Fibroblast of skin of left biceps (primary cell): ENCODE data around the gene PXT1.
"Not testable (repeated sequence)": the region's sequence is repeated elsewhere in the genome, so short reads cannot be mapped to it uniquely, and the experiment has no call there.

Experiments used
- DNase-seq, 2 experiments: peaks; one replicate each; pipeline ENCODE4 v3.0.0-alpha.2; 2013; ENCODE audit warnings: low read depth in 2 of 2

The PXT1 gene

DNA sequence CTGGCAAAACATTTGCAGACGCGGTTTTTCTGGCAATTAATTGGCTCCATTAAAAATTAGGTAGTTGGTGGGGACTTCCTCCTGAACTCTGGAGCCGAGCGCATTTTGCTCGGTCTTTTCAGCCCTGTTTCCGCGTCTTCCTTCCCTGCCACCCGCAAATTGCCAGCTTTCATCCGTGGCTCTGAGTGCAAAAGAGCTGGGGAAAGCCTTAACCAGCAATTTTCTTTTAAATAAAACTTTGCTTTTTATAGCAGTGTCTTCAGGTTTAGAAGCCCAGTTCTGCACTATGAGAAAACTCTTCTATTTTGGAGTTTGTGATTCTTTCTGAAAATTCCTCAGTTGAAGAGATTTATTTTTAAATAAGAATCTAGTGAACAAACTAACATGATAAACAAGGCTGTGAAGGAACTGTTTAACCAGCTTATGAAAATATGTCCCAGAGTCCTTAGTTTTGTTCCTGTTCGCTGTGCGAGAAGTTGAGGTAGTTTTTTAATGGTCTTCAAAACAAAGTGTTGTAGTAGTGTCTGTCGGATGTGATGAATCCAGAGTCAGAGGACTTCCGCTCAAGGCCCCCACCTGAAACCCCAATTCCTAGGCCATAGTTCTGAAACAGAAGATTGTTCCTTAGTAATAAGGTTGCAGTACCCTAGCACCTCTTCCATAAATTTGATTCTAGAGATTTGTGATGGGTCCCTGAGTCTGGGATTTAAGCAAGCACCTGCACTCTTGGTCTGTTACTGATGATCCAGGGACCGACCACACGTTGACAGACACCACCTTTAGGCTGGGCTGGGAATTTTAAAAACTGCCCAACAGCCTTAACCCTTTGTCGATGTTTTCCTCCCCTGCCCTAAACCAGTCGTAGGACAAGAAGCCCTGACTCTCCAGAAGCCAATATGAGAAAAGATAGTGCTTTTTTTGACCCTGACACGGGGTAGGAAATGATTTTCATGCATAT, 1.1 kb upstream of the PXT1 start:
- no peak for DNase-seq

DNA sequence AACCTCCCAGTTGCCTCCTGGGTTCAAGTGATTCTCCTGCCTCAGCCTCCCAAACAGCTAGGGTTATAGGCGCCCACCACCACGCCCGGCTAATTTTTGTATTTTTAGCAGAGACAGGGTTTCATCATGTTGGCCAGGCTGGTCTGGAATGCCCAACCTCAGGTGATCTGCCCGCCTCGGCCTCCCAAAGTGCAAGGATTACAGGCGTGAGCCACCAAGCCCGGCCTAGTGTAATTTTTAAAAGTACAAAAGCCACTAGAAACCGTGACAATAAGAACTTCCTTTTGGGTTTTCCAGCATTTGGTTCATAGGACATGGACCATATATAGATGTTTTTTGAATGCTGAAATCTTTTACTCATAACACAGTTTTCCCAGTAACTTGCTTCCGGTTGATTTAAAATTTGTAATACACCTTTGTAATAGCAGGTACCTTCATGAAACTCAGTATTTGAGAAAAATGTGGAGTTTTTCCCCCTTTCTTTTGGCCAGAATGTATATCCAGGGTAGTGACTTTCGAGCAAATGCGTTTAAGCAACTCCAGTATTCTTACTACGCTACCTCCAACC, 467 bp downstream of the PXT1 start:
- DNase-seq, result no peak

DNA sequence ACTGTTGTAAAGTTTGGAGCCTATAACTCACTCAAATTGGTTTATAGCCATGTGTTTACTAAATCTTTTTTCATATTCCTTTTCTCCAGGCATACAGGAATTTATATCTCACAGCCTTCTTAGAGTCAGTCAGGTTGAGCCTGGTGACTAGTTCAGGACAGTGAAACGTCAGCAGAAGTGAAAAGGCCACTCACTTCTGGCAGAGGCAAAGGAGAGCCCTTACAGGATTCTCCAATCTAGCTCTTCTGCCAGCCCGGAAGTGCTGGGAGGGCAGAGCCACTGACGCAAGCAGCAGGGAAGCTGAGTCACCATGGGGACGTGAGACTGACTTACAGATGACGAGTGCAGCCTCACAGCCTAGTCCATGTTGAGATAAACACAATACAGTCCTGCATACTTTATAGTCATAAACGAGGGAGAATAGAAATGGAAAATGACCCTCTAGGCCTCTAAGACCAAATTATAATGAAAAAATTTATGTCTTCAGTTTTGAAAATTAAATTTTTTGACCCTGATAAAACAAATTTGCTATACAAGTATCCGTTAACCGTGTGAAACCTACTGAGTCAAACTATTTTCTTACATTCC, 1.3 kb downstream of the PXT1 start:
- DNase-seq, result peak; percentile 80 to 87

DNA sequence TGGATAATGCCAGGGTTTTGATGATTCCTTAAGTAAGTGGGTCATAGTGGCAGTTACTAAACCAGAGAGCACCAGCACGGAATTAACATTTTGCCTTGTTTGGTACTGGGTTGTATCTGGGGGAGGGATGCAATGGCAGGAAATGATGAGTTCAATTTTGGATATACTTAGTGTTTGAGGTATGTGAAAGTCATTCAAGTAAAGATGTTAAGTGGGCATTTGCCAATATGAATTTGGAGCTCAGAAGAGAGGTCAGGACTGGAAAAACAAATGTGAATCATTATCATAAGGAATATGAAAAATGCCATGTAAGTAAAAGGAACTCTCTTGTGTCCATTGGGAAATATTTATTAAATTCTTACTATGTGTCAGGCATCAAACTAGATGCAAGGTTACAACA, 6.2 kb downstream of the PXT1 start:
- DNase-seq, result no peak

DNA sequence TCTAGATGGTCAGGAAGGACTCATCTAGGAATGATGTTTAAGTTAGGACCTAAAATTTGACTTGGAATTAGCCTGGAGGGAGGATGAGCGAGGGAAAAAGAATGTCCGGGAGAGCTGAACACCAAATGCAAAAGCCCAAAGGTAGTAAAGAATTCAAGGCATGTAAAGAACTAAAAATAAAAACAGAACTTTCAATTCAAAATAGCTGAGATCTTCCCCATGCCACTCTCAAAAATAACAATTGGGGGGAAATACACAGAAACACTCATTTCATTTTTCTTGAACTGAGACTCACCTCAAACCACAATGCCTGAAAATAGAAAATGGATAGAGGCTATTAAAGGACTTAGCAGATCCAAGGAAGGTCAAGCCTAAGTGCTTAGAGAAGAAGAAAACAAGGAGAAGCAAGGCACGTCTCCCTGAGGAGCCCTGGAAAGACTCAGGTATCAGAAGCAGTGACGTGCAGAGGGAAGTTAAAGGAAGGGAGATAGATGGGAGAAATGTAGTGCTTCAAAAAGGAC, 10.4 kb downstream of the PXT1 start:
- no peak for DNase-seq

DNA sequence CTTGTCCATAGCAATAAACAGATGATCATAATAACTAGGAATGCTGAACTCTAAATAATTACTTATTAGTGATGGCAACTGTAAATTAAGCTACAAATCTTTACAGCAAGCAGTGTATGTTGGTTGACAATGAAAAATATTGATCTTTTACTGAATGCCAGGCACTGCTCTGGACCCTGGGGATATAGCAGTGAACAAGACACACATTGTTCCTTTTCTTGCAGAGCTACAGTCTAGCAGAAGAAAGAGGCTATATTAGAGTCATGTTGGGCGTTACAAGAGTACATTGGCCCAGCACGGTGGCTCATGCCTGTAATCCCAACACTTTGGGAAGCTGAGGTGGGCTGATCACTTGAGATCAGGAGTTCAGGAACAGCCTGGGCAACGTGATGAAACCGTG, 11.5 kb downstream of the PXT1 start:
- DNase-seq, result no peak

DNA sequence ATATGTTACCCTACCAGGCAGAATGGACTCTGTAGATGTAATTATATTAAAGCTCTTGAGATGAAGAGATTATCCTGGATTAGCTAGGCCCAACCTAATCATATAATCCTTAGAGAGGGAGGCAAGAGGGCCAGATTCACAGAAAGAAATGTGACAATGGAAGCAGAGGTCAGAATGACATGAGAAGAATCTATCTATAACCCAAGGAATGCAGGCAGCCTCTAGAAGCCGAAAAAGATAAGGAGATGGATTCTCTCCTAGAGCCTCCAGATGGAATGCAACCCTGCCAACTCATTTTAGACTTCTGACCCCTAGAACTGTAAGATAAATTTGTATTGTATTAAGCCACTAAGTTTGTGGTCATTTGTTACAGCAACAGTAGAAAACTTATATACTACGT, 12.3 kb downstream of the PXT1 start:
- no peak for DNase-seq

DNA sequence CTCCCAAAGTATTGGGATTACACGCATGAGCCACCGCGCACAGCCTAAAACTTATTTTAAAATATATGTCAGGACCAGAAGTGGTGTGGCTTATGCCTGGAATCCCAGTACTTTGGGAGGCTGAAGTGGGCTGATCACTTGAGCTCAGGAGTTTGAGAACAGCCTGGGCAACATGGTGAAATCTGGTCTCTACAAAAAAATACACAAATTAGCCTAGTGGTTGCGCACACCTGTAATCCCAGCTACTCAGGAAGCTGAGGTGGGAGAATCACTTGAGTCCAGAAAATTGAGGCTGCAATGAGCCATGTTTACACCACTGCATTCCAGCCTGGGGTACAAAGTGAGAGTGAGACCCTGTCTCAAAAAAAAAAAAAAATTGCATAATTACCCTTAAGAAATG, 13.7 kb downstream of the PXT1 start:
- no peak for DNase-seq

DNA sequence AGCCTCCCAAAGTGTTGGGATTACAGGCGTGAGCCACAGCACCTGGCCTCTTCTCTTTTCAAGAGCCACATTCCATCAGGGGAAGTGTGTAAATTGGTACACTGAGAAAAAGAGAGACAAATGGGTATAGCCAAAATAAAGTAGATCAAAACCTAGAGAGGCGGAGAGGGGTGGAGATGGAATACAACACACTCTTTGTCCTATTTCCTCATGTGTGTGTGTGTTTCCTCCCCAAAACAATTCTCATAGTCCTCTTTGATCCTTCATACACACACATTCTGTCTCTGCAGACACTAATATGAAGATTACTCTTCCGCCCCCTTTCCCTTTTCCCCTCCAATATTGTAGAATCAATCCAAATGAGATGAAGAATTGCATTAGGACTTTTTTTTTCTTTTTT, 16.0 kb downstream of the PXT1 start:
- no peak for DNase-seq

DNA sequence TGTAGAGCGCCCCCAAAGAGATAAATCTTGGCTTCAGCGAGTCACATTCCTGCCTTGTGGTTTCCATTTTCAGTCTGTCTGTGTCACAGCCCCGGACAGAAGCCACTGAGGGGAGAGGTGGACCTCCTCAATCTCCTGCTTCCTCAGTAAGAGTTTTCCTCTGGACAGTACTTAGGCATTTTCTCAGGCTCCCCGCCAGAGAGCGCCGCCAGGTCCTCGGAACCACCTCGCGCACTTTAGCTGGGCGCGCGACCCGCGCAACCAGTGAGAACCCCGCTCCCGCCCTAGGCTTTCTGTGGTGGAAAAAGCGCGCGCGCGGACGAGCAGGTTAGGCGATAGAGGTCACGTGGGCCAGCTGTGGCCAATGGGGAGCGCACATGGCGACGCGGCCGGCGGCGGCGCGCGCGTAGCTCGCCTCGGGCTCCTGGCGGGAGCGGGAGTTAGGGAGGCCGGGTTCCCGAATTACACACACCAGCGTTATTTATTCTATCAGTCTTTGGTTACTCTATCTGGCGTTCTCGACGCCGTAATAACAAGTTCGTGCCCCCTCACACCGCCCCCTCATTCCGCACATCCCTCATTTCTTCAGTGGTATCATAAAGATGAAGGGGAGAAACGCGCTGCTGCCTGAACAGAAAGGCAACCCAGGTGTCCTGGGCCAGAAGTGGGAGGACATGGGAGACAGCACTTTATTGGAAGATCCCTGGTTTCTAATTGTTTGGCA, 19.4 kb downstream of the PXT1 start:
- peak; percentile 94 to 96 for DNase-seq

DNA sequence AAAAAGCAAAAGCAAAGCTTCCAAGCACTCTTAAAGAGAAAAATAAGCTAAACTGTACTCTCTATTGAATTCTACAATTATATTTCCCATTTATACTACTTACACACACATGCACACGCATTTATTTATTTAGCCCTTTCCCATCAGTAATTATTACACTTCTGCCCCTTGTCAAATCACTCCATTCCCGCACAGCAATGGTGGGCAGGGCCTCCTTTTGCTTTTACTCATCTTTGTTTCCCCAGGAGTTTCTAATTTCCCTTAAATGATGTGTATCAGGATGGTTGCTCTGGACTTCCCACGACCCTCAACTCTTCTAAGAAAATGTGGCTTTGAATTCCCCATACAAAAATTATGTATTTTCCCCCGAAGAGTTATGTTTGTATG, 19.9 kb downstream of the PXT1 start:
- no peak for DNase-seq

DNA sequence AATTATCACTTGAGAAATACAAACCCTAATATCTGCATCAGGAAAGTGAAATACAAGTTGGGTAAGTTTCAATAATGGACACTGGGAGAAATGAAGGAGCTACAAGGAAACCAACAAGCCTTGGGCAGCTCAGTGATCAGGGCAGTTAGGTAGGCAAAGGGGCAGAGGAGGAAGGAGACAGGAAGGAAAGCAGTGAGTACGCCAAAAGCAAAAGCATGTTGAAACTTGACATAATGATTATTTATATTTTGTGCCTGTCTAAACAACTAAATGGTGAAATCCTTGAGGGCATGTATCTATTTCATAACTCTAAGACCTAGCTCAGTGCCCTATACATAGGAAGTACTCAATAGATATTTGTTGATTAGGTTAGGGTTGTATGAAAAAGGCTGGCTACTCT, 23.3 kb downstream of the PXT1 start:
- no peak for DNase-seq

DNA sequence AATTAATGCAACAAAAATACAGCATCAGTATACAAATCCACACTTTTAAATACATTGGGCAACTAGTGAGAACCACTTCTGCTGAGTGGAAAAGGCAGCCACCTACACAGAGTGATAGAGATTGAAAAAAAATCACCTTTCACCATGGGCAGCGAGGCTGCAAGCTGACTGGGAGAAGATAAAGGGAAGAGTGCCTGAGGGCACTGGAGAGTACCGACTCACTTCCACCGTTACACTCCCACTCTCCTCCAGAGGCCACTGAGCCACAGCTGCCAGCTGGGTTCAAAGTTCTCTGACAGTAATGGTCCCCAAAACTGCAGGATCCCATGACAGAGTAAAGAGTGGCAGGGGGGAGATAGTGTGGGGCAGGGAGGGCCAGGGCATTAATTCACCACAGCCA, 24.1 kb downstream of the PXT1 start:
- DNase-seq, result no peak

DNA sequence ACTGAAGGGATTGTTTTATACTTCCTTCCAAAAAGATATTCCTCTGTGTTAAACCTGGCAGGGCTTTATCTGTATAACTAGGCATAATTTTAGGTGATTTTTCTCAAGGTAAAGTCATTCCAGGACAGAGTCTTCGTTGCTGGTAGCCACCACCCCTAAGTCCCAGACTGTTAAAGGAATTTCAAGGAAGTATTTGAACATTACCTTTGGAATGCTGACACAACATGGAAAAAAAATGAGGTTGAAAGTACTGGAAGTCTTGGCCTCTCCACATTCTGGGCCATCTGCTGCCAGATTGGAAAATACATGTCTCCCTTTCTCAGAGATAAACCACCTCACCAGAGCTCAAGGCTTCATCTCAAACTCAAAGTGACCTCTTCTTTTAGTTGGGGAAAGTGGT, 28.2 kb downstream of the PXT1 start:
- no peak for DNase-seq

DNA sequence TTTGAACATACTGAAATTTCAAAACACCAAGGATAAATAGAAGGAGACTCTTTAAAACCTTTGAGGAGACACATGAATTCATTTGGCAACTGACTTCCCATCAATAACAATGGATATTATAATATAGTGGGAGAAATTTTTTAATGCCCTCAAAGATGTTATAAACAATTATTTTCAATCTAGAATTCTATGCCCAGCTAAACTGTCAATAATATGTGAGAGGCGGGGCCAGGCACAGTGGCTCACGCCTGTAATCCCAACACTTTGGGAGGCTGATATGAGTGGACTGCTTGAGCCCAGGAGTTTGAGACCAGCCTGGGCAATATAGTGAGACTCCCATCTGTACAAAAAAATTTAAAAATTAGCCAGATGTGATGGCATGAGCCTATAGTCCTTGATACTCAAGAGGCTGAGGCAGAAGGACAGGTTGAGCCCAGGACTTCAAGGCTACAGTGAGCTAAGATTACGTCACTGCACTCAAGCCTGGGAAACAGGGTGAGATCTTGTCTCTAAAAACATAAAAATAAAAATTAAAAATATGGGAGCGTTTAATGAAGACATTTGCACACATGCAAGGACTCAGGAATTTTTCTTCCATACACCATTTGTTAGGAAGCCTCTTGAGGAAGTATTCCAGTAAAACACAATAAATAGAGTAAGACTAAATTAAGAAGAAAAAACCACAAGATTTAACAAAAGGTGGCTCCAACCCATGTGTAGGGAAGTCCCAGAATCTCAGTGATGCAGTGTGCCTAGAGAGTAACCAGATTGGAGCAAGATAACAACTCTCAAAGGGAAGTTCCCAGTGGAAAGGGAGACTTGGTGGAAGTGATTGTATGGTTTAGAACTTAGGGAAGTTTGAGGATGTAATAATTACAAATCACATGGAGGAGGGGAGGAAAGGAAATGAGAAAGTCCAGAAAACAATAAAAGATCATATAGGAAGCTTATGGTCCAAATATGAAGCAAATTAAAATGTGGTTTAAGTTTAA, 28.9 kb downstream of the PXT1 start:
- no peak for DNase-seq

DNA sequence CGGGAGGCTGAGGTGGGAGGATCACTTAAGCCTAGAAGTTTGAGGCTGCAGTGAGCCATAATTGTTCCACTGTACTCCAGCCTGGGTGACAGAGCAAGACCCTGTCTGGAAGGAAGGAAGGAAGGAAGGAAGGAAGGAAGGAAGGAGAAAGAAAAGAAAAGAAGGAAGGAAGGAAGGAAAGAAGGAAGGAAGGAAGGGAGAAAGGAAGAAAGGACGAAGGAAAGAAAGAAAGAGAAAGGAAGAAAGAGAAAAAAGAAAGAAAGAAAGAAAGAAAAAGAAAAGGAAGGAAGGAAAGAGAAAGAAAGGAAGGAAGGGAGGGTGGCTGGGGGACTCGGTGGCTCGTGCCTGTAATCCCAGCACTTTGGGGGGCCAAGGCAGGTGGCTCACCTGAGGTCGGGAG, 32.9 kb downstream of the PXT1 start:
- DNase-seq, result not testable (repeated sequence)

DNA sequence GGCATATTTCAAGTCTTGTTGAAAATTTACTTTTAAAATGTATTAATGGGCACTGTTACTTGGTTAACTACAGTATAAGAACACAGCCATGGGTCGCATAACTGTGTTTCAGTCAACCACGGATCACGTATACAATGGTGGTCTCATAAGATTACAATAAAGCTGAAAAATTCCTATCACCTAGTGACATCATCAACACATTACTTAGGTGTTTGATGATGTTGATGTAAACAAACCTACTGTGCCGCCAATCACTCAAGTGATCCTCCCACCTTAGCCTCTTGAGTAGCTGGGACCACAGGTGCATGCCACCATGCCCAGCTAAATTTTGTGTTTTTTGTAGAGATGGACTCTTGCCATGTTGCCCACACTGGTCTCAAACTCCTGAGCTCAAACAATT, 38.5 kb downstream of the PXT1 start:
- no peak for DNase-seq

DNA sequence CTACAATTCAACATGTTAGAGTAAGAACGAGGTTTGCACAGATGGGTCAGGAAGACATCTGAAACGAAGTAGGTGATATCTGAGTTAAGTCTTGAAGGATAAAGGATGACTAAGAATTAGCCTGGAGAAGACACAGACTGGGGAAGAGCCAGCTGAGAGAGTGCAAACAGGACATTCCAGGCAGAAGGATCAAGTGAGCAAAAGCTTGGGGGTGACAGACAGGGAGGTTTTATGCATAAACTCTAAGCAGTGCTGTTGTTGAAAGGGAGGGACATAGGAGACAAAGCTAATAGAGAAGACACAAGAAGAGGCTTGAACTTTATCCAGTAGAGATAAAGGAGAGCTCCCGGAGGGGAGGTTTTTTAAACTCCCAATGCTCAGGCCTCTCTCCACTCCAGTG, 40.2 kb downstream of the PXT1 start:
- DNase-seq, result no peak

DNA sequence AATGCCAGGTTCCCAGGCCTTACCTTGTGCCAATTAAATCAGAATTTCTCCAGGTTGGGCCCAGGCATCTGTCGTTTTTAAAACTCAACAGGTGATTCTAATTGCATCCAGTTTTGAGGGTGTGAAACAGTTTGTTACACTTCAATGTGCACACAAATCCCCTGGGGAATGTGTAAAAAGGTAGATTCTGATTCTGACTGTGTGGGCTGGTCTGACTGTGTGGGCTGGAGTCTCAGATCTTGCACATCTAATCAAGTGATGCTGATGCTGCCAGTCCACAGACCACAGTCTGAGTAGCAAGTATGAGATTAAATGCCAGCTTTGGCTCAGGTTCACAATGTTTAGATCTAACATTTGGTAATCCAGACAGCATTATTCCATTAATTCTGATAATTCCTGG, 42.7 kb downstream of the PXT1 start:
- no peak for DNase-seq

DNA sequence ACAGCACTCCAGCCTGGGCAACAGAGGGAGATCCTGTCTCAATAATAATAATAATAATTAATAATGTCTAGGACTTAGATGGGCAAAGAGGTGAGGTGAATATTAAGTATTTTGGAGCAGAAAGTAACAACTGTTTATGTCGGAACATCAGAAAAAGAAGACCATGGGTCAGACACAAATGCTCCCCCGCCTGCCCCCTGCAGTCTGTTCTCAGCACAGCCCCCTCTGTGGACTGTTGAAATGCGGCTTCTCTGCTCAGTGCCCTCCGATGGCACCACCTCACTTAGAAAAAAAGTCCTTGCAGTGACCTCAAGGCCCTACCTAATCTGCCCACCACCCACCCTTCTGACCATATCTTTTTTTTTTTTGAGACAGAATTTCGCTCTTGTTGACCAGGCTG, 50.0 kb downstream of the PXT1 start:
- DNase-seq, result no peak

DNA sequence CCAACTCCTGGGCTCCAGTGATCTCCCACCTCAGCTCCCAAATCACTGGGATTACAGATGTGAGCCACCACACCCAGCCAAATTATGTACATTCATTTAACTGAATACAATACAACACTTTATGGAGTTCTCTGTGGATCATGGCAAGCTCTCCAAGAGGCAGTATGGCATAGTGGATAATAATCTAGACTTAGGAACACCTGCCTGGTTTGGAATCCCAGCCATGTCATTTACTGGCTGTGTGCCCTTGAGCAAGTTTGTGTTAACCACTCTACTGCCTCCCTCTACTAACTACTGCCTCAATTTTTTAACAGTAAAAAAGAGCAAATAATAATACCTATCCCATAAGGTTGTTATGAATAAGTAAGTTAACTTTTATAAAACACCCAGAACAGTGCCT, 53.3 kb downstream of the PXT1 start:
- DNase-seq, result no peak
